Measurements from ENCODE around the gene DOCK10.

DOCK10 gene

GRCh38 chr2:224813578-224813977, 228.7 kb downstream of the DOCK10 start:
- H3K4me3 ChIP-seq (ENCODE audit: low read depth, low read length): no peak overlapping the region
- no peak for DNase-seq (ENCODE audit: low read depth)

GRCh38 chr2:224807153-224807964, 234.9 kb downstream of the DOCK10 start:
- no peak for DNase-seq (ENCODE audit: low read depth)

GRCh38 chr2:224803930-224804329, 238.3 kb downstream of the DOCK10 start:
- no peak for DNase-seq (ENCODE audit: low read depth)
- H3K4me3 ChIP-seq (ENCODE audit: low read depth, low read length): no peak overlapping the region

More at GRCh38 chr2:224807153-224807964, 234.9 kb downstream of the DOCK10 start:
- no peak overlapping the region for H3K4me3 ChIP-seq (ENCODE audit: low read depth, low read length)

DNA sequence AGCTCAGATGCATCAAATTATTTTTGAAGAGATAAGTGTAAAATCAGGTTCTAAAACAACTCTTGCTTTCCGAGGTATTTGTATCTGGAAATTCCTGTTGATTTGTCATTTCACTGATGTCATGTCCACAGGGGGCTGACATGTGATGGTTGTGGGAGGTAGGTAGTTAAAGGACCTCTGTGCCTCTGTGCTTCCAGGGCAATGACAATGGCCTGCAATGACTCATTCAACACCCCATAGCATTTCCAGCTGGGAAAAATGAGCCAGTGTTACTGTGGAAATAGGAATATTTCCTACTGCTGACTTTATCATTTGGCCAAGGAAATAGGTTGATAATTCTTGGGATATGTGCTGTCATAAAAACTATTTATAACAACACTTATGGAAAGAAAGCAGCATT, 239.9 kb downstream of the DOCK10 start:
- DNase-seq (ENCODE audit: low read depth): no peak
- H3K4me3 ChIP-seq (ENCODE audit: low read depth, low read length): no peak overlapping the region

DNA sequence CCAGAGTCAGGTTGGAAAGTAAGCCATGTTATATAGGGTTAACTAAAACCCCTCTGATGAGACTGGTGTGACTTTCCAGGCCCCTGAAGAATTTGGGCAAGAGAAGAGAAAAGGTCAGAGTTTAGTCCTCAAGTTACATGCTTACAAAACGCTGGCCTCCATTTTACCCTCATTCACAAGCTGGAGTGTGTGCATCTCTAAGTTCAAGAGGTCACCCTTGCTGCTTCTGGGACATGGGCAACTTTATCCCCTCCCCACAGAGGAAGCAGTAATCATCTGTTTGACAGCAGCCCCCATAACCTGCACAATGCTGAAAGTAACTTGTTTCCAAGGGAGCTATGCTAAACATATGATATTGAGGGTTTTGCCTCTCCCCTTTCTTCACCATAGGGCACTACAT, 240.9 kb downstream of the DOCK10 start:
- H3K4me3 ChIP-seq (ENCODE audit: low read depth, low read length): no peak overlapping the region
- DNase-seq (ENCODE audit: low read depth): no peak

GRCh38 chr2:224799691-224800090, 242.6 kb downstream of the DOCK10 start:
- DNase-seq (ENCODE audit: low read depth): no peak

GRCh38 chr2:224798180-224798579, 244.1 kb downstream of the DOCK10 start:
- DNase-seq (ENCODE audit: low read depth): no peak
- H3K4me3 ChIP-seq (ENCODE audit: low read depth, low read length): no peak overlapping the region

More at GRCh38 chr2:224799691-224800090, 242.6 kb downstream of the DOCK10 start:
- H3K4me3 ChIP-seq (ENCODE audit: low read depth, low read length): no peak overlapping the region

DNA sequence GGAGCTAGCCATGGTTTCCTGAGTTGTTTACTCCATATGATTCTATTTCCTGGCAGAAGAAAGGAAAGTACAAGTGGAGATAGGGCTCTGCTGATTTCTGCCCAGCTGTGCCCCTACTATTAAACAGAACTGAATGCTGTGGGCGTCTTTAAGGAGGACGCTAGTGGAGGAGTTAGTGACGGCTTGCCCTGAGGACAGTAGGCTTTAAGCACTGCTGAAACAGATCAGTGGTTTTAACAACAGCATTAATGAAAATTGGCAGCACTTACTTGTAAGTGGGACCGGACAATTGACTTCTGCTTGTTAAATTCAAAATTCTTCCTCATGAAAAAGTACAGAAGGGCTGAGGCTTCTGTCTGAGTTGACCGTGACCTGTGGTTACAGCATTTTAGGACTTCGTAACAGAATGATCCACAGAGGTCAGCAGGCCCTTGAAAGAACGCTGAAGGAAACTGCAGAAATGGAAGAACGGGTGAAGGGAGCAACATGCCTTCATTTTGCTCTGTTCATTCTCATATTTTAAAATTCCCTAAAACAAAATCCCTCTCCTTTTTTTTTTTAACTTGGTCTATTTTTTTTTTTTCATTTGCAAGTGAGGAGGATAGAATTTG, 245.5 kb downstream of the DOCK10 start:
- DNase-seq (ENCODE audit: low read depth): no peak

GRCh38 chr2:224793946-224794345, 248.3 kb downstream of the DOCK10 start:
- H3K4me3 ChIP-seq (ENCODE audit: low read depth, low read length): no peak overlapping the region
- DNase-seq (ENCODE audit: low read depth): peak; percentile 20

More for the DNA sequence above, 245.5 kb downstream of the DOCK10 start:
- no peak overlapping the region for H3K4me3 ChIP-seq (ENCODE audit: low read depth, low read length)

DNA sequence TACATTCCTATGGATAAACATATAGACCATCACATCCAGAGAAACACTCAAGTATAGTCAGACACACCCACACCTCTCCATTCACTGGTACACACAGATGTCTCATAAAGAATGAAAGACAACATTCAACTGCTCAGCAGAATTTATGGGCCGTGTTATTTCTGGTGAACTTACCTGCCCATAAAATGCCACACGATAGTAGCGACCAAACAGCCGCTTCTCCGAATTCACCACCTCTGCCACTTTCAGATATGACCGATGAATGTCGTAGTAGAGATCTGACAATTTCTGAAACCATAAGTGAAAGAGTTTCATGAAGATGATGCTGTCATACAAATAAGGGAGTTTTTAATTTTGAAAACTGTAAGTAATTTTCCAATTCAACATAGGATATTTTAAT, 255.4 kb downstream of the DOCK10 start:
- DNase-seq (ENCODE audit: low read depth): no peak
- no peak overlapping the region for H3K4me3 ChIP-seq (ENCODE audit: low read depth, low read length)

- DNase-seq (ENCODE audit: low read depth): no peak
- H3K4me3 ChIP-seq (ENCODE audit: low read depth, low read length): no peak overlapping the region
Measured at GRCh38 chr2:224781400-224781799, 260.9 kb downstream of the DOCK10 start.

- no peak overlapping the region for H3K4me3 ChIP-seq (ENCODE audit: low read depth, low read length)
- no peak for DNase-seq (ENCODE audit: low read depth)
Measured at GRCh38 chr2:224780823-224781222, 261.4 kb downstream of the DOCK10 start.

DNA sequence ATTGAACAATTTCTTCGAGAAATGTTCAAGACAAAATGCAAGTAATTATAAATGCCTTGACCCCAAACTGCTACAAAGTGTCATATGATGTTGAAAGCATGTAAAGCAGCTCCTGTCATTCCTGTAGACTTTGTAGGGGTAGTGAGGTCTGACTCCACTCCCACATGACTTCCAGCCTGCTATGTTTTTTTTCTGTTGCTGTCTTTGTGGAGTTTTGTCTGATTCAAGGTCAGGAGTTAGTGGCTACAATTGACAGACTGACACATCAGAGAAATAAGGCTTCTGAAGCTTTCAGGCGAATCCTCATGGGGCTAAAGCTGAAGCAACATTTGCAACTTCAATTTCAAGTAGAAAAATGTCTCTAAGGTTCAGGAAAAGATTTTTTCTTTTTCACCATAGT, 262.2 kb downstream of the DOCK10 start:
- DNase-seq (ENCODE audit: low read depth): no peak
- no peak overlapping the region for H3K4me3 ChIP-seq (ENCODE audit: low read depth, low read length)

- H3K4me3 ChIP-seq (ENCODE audit: low read depth, low read length): no peak overlapping the region
- DNase-seq (ENCODE audit: low read depth): no peak
Measured at GRCh38 chr2:224778474-224778877, 263.8 kb downstream of the DOCK10 start.

DNA sequence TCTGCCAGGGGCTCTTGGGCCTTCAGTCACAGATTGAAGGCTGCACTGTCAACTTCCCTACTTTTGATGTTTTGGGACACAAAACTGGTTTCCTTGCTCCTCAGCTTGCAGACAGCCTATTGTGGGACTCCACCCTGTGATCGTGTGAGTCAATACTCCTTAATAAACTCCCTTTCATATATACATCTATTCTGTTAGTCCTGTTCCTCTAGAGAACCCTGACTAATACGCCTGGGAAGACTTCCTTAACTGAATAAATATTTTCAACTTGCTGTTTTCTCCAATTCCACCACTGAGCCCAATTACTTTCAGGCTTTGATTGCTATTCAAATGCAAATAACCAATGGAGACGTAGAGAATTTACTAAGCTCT, 264.7 kb downstream of the DOCK10 start:
- no peak overlapping the region for H3K4me3 ChIP-seq (ENCODE audit: low read depth, low read length)
- no peak for DNase-seq (ENCODE audit: low read depth)

- H3K4me3 ChIP-seq (ENCODE audit: low read depth, low read length): no peak overlapping the region
Measured at GRCh38 chr2:224776795-224777558, 265.3 kb downstream of the DOCK10 start.

DNA sequence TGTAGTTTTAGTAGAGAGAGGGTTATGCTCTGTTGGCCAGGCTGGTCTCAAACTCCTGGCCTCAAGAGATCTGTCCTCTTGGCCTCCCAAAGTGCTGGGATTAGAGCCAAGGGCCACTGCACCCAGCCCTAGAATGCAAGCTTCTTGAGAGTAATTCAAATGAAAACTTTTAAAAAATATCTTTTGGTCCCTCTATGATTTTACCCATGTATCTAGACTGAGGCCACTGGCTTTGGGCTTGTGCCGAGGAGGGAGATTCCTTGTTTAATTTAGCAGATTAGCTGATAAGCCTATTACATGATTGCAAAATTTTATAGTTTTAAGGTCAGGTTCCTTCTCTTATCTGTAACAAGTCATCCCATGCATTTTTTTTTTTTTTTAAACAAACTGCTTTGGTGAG, 266.6 kb downstream of the DOCK10 start:
- no peak overlapping the region for H3K4me3 ChIP-seq (ENCODE audit: low read depth, low read length)
- no peak for DNase-seq (ENCODE audit: low read depth)

More at GRCh38 chr2:224776795-224777558, 265.3 kb downstream of the DOCK10 start:
- no peak for DNase-seq (ENCODE audit: low read depth)

GRCh38 chr2:224774735-224775134, 267.5 kb downstream of the DOCK10 start:
- H3K4me3 ChIP-seq (ENCODE audit: low read depth, low read length): no peak overlapping the region
- DNase-seq (ENCODE audit: low read depth): no peak

DNA sequence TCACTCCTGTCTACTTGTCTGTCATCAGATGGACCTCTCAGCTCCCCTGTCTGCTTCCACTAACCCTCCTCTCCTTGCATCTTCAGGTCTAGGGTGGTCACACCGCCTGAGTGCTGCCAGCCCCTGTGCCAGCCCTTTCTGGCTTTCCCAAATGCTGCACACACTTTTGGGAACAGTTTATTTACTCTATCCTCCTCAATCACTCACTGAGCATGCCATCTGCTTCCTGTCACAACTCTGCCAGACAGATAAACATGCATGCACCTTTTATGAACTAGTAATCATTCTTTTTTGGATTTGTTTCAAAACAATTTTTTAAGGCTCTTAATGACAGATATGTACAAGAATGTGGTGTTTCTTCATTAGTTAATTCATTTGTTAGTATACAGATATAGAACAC, 269.8 kb downstream of the DOCK10 start:
- H3K4me3 ChIP-seq (ENCODE audit: low read depth, low read length): no peak overlapping the region

DNA sequence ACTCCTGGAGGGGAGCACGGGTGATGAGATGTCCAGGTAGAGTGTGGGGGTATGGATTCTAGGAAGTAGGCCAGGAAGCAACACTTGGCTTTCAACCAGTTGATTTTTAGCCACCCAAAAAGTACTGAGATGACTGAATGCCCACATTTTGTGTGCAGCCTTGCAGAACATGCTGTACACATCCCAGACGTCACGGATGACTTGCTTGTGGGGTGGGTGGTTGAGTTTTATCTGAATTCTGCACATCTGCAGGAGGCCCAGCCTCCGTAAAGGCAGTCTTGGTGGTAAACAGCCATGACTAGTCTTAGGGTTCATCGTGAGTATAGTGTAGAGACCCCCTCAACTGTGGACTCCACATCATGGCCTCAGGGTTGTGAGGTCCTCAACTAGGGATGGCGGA, 272.8 kb downstream of the DOCK10 start:
- no peak for DNase-seq (ENCODE audit: low read depth)

More for the DNA sequence above, 269.8 kb downstream of the DOCK10 start:
- DNase-seq (ENCODE audit: low read depth): no peak

More for the DNA sequence above, 272.8 kb downstream of the DOCK10 start:
- H3K4me3 ChIP-seq (ENCODE audit: low read depth, low read length): no peak overlapping the region

Data from skeletal muscle cell (primary cell).